ENCODE measurements around the gene ASAP2.

DNA sequence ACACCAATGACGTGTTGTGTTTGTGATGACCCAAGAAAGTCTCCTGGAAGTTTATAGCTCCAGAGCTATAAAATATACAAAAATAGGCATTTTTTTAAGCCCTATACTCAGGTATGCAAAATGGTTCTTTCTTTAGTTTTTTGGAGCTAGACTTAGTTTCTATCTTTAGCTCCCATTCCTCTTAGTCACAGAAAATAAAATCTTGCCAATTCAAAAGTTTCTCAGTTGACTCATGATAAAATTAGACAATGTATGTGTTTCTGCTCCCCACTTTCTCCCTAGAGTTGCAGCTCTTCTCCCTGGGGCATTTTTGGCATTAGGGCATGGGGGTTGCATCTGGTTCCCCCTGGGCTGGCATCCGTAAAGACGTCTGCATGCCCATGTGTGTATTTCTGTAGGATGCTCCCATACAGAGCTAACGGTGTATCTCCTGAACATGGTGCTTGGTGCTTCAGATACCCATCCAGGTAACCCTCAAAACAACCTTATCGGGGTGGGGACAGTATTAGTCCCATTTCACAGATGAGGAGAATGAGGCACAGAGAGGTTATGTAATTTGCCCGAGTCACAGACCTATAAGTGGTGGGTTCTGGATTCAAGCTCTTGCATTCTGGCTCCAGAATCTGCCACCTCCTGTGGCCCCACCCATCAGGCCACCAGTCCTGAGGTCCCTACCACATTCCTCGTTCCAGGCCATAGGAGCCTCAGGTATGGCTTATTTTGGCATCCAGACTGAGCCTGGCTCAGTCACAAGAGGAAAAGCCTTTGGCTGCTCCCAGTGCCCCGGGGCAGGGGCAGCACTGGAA, 43.1 kb upstream of the ASAP2 start:
- no peak for TF ChIP-seq CTCF (IDR thresholded peaks at IDR 0.05; ENCODE audit: low read length)
- no peak for TF ChIP-seq EZH2 (optimal IDR thresholded peaks at IDR 0.05; ENCODE audit: low read depth, low read length)
- TF ChIP-seq EZH2phosphoT487 (IDR thresholded peaks at IDR 0.05; ENCODE audit: low read length), result no peak
